GF-D8 (cell line): ENCODE measurements around the gene ITPR3.
A peak's percentile ranks its signal among the peaks of the same experiment; 100 is the strongest.

ENCODE experiments used
- DNase-seq: peaks from one replicate; lab custom pipeline; 2025; lab: John Stamatoyannopoulos, UW

Gene ITPR3

DNA sequence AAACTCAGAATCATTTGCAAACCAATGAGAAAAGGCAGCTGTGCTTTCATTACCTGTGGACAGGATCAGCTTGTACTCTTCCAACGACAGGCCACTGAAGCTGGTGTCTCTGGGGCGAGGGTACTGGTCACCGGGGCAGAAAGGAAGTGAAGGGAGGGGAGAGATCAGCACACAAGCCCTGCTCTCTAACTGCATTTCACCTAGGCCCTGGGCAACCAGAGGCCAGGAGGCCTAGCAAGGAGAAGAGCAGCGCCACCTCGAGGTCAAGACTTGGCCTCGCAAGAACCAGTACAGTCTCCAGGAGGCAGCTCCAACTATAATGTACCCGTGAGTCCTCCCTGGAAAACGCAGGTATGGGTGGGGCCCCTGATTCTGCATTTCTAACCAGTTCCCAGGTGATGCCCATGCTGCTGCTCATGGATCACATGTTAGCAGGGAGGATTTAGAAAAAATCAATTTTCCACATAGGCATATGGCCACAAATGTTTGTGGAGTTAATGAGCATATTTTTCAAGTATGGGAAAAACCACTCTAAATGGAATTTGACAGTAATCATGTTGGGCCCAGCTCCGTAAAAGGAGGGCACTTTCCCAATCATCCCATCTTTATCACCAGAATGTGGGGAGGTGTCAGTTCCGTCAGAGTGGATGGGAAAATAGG lies 79.4 kb downstream of the ITPR3 start:
- peak; percentile 28 for DNase-seq

DNA sequence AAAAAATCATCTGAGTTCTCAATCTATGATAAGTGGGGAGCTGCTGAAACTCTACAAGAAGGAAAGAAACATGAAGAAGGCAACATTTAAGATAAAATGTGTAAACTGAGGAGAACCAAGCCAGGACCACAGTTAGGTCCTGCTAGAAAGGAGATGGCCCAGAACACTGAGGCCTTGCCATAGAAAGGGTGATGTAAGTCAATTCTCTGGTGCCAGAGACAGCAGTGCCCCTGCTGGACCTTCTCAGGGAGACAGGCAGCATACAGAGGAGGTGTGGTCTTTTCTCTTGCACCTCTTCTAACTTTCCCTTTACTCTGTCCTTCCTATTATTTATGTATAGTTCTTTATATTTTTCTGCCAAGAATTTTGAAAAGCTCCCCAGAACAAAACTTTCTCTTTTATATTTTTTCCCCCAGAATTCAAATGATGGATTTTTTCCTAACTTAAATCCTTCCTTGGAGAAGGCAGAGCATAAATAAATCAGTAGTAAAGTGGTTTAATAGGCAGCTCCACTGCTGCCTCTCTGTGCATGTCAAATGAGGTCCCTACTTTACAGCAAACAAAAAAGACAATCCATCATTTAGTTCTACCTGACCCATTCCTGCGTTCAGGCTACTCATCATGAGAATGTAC lies 81.3 kb downstream of the ITPR3 start:
- DNase-seq, result peak; percentile 3

DNA sequence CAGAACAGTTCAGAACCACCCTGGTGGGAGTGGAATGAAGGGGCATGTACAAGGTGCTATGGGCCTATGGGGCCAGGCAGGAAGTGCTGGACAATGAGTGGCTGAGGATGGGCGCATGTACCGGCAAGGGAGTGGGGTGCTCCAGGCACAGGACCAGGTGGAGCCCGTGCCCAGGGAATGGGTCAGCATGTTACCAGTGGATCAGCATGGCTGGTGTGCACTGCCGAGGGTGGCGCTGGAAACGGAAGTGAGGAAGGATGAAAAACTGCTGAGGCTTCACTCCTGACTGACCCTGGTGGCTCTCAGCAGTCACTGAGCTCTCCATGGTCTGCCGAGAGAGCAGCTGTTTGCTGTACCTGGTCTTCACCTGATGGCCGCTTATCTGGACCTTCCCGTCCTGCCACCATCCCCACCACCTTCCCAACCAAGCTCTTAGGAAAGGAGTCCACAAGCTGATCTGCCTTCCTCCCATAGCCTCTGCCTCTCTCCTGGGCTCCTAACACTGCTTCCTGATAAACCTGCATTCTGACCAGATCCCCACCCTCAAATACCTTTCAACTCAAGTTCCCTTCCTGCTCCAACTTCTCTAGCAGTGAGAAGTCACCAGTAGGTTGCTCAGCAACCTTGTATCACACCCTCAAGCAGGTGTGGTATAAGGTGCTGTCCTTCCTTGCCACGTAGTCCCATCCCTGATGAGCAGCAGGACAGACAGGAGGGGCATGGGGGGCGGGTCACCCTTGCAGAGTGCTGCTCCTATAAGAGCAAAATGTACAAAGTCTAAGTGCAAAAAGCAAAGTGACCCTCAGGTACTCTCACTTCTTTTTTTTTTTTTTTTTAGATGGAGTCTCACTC lies 83.3 kb downstream of the ITPR3 start:
- no peak for DNase-seq

DNA sequence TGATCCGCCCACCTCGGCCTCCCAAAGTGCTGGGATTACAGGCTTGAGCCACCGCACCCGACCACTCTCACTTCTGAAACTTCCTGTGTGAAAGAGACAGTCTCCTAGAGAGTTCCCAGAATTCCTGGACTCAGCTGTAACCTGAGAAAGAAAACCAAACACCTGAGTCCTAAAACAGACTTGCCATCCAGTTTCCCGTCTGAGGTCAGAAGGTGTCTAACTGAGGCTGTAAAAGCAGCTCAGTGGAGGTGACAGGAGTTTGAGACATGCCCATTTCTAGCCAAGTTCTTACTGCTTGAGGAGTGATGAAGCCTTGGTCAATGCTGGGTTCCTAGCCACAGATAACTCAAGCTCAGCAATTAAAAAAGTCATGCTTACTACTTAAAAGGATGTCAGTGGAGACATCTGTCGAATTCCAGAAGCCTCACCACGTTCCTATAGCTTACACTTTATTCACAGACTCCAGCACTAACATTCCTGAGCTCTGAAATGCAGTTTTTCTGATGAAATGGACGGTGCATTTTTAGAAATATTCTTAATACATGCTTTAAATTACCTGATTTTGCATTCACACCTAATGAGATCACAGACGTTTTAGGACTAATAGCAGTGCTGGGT lies 84.3 kb downstream of the ITPR3 start:
- no peak for DNase-seq

DNA sequence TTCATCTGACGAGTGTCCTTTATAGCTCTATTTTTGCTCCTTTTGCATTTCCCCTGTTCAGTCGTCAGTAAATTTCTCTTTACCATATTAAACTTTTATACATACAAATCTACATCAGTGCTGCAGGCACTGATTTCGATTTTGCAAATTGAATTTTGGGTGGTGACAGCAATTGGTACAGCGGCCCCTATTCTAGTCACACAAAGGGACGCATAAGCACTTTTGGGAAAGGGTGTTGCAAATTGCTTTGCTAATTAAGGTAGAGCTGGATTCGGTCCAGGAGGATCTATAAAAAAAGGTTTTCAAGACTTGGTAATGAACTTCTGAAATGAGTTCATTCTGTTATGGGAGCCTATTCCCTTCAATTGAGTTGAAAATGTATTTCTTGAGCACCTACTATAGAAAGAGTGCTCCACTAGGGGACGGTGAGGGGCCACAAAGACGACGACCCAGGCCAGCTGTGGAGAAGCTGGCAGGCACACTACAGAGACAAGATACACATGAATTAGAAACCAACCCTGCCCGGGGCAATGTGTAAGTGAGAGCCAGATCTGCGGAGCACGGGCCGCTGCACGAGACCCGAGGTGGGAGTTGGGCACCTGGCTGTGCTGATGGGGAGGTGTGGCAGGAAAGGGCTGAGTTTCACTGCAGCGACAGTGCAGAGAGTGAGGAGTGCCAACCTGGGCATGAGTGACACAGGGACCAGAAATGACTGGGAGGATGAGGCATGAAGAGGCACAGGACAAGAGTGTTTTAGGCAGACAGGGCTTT lies 85.0 kb downstream of the ITPR3 start:
- DNase-seq, result no peak

DNA sequence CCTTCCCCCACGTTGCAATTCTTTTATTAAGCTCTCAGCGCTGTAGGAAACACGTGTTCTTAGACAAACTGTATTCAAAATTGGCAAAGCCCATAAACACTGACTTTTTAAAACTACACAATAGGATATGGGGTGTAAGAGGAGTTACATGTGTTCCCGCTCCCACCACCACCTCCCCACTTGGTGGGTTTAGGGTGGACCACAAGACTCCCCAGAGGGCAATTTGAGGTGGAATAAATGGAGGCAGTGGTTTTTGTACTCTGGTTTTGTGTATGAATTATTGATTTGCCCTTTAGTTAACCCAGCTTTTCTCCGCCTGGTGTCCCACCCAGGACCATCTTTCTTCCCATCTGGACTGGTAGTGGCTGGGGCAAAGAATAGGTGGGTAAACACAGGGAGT lies 86.6 kb downstream of the ITPR3 start:
- DNase-seq, result no peak

DNA sequence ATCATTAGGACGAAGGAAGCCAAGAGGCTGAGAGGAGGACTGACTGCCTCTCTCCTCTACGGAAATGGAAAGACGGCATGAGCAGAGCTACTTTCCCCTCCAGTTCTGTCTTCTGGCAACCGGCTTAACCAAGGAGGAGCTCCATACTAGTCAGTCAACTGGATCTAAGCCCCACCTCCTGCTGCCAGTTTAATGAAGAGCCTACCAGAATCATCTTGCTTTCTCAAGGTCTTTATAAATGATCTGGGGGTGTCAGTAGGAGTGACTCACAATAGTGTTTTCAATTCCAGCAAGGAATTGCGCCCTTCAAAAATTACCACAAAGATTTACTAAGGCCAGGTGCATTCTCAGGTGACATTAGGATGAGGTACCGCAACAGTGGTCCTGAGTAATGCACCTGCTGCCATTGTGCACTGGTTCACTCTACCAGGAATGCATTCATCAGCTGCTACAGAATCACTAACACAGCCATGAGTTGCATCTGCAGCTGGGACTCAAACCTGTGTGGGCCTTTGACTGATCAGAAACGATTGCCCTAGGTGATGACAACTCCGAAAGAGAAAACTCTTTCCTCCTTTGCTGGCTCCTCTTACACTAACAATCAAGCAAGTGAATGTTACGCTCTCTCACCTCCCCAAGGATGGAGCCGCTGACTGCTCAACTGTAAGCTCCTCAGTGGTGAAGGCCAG lies 87.5 kb downstream of the ITPR3 start:
- DNase-seq, result no peak

DNA sequence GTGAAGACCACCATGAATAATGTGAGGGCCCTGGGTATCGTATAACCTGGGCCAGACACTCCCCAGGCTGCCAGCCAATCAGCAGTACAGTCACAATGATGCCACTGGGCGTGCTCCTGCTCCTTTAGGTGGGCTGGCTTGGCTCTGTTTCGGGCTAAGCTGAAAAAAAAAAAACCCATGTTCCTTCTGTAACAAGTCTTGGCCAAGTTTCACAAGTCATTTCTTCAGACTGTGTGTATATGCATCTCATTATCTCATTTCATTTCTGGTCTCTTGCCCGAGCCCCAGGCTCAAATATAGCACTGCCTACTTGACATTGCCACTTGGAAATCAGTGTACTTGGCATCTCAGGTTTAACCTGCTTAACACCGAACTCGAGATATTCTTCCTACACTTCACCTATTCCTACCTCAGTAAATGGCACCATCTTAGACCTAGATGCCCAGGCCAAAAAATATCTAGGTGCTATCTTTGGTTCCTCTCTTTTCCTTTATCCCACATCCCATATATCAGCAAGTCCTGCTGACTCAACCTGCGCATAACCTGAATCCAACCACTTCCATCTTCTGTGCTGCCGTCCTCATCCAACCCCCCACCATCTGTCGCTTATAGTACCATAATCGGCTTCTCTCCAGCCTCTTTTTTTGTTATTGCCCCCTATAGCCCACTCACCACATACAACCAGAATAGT lies 88.6 kb downstream of the ITPR3 start:
- DNase-seq, result no peak

DNA sequence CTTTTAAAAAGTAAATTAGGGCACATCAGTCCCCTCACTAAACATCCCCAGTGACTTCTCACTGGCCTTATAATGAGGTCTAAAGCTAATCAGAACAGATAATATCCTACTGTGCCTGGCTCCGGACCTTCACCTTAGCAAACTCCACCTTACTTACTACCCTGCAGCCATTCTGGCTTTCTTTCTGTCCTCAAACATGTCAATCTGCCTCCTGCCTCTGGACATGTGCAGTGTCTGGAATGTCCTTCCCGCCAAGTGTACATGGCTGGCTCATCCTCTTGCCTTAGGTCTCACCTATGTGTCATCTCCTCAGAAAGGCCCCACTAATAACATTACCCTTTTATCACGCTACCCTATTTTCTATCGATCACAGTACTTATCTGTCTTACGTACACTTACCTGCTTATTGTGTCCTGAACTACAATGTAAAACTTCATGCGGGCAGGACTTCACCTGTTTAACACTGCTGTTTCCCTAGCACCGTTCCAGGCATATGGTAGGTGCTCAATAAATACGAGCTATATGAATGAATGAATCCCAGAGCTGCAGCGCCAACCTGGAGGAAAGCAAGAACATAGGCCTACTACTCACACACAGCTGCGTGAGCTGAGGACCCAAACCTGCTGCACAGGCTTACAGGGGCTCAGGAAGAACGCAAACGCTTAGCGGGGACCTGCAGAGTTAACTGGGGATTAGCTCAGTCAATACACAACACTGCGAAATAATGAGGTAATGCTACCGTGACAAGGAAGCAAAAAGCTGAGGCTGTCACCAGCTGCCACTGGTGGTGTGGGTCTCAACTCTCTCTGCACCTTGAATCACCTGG lies 89.4 kb downstream of the ITPR3 start:
- peak; percentile 13 for DNase-seq

DNA sequence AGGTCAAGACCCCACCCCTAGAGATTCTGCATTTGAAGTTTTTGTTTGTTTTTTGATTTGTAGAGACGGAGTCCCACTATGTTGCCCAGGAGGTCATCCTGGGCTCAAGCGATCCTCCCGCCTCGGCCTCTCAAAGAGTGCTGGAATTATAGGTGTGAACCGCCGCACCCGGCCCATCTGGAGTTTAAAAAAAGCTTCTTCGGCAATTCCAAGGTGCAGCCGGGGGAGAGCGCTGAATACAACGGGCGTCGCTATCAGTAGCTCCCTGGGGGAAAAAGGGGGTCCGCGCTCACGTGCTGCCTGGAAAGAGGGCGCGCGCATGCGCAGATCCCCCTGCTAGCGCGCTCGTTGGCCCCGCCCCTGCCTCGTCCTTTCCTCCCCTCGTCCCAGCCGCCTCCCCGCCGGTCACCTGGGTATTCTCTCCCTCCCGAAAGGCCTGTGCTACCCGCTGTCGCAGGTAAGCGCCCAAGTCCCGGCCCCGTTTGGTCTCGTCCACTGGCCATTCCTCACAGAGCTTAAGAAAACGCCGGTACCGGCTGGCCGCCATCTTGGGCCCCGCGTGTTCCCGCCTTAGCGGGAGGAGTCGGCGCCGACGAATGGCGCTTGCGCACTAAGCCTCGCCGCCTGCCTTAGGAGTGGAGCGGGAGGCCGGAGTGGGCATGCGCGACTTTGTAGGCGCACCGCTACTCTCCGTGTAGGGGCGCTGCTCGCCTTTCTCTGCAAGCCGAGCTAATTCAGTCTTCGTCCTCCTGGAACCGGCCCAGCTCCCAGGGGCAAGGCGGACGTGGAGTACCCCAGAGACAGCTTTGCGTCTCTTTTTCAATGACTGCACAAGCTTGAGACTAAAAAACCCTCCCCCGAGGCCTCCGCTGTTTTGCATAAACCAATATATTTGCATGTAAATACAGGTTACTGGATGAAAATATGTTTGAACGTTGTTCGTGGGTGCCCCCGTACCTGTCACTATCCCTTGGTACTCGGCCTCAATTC lies 90.3 kb downstream of the ITPR3 start, which contains the start of gene UQCC2:
Gene UQCC2, minus strand, starts transcription at position 561 of the 990 bp plus-strand sequence. Its CDS starts 14 bp downstream, at position 547.
- peak; percentile 89 for DNase-seq

DNA sequence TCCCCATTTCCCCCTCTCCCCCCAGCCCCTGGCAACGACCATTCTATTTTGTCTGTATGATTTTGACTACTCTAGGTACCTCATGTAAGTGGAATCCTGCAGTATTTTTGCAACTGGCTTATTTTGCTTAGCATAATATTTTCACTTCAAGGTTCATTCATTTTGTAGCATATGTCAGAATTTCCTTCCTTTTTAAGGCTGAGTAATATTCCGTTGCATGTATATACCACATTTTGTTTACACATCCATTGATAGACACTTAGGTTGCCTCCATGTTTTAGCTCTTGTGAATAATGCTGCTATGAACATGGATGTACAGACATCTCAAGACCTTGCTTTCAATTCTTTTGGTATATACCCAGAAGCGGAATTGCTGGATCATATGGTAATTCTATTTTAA lies 91.8 kb downstream of the ITPR3 start:
- no peak for DNase-seq

DNA sequence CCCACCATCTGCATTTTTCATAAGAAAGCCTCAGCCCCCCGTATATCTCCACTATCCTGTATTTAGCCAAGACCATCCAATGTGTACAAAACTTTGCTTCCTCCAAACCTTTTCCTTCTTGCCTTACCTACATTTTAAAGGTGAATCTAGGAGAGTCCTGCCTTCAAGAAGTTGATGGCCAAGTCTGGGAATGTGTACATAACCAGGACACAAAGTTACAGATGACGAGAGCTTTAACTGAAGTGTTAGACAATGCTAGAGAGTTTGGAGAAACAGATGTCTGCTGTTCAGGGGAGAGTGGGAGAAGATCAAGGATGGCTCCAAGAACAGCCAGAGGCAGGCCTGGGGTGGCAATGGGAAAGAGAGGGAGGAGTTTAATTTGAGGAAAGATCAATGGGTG lies 92.7 kb downstream of the ITPR3 start:
- no peak for DNase-seq

DNA sequence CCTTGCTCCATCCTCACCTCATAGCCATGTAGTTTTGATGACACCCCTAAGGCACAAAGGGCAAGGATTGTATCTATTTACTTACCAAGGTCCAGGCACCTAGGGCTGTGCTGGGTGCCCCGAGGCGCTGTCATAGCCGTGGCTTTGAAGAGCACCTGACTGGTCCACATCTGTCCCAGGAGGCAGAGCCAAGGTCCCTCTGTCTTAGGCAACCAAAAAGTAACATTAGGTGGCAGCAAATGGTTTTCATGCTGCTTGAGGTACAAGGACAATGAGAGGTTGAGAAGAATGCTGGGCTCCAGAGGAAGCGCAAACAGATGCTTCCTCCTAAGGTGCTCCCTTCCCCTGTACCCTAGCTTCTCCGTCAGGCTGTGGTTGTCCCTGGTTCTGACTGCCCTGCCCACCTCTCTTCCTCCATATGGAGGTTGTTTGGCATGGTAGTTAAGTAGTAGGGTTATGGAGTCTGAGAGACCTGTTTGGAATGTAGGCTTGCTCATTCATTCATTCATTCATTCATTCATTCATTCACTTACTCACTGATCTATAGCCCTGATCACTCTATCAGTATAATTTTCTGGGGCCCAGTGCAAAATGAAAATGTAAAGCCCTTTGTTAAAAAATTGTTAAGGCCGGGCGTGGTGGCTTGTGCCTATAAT lies 93.4 kb downstream of the ITPR3 start:
- no peak for DNase-seq

DNA sequence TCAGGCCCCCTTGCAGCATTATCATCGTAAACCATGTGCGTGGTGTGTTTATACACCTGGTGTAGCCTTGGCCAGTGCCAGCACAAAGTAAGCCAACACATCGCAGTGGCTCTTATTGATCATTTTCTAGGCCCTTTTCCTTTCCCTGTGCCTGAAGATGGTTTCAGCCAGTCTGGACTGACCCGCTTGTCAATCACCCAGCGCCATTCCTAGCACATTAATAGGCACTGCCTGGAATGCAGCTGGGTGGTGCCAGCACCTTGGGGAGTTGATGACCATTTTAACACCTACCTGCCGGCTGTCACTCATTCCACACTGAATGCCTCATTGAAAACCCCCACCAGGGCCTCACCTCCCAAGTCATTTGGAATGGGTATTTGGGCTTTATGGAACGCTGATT lies 95.3 kb downstream of the ITPR3 start:
- no peak for DNase-seq

DNA sequence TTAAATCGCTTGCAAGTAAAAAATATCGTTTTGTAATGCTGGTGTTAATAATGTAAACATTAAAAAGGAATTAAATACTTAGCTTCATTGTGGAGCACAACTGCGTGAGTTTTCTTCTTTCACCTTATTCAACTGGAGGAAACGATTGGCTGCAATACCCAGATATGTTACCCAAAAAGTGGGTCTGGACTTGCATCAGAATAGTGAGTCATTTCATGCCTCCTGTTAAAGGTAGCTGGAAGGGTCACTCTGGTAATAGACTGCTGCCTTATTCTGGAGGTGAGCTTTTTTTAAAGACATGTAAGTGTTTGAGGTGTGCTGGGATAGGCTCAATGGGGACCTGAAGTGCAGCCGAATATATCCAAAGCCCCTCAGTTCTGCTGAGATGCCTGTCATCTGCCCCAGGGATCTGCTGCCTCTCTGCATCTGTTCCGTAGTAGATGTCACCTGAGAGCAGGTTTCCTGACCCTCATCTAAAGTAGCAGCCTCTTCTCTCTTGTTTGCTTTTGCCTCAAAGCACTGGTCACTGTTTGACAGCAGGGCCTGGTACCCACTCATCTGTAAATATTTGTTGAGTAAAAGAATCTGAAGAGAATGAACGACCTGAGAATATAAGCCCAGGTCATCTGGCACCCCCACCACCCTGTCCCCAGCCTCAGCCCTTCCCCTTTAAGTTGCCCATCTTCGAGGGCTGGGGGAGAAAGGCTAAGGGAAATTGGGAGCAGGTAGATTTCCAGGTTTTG lies 95.9 kb downstream of the ITPR3 start:
- no peak for DNase-seq

DNA sequence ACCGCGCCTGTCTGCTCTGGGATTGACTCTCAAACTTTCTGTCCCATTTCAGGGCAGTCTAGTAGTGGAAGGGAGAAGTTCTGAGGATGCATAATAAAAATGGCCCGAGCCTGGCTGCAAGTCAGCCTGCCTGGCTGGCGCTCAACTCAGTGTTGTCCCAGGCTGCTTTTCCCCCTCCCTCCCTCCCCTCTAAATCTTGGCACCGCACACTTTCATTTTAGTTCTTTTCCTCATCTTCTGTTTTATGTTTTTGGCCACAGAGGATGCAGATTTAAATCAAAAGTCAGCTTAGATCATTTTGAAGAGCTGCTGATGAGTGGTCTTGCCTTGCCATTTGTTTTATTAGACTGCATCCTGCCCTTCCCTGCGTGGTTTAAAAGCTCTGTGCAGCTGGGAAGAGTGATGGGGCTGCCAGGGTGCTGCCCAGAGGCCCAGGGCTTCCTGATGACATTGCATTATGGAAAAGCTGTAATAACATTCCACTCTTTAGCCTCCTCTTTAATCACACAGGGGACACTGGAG lies 96.9 kb downstream of the ITPR3 start:
- DNase-seq, result no peak

DNA sequence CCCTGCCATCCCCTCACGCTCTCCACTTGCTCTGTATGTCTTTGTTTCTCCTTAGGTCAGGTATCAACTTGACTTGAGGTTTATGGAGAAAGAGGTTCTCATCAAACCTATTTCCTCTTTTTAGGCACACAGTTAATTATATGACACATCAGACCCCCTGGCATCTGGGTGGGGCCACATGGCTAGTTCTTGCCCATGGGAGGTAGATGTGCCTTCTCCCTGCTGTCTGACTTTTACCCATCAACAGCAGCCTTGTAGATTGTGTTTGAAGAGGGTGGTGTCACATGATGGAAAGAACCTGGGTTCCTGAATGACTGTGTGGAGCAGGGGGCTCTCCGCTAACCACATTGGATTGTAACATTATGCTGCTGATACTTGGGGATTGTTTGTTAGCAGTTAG lies 97.6 kb downstream of the ITPR3 start:
- no peak for DNase-seq
